Right lobe of liver (tissue), 6 donors: ENCODE results near the gene SGTA. TPM values are rescaled to one million over a fixed set of nuclear protein-coding genes. Genes with fewer than 3 reads are reported as not detected.

Source experiments
- ATAC-seq, 4 donors: fragments of 200-7000 bp; cut with Tn5 transposase; one replicate each; pipeline ENCODE4 v1.9.1; 2020; ENCODE audit warnings: mild to moderate bottlenecking in 4 of 4, moderate library complexity in 4 of 4
- DNase-seq, 3 donors: peaks; one replicate each; pipeline ENCODE4 v3.0.0-alpha.2; 2020
- H3K27ac ChIP-seq, 3 donors: fragments of 200-600 bp; one replicate each; pipeline ENCODE4 v1.8.0; 2022
- H3K27me3 ChIP-seq, 2 donors: fragments of 200-600 bp; one replicate each; pipeline ENCODE4 v1.8.0; 2022
- H3K36me3 ChIP-seq, 4 donors: fragments of 200-600 bp; sonication (generic) in 1 of 4; one replicate each; pipeline versions ENCODE4 v1.5.1 to v1.8.0; 2017 to 2022; ENCODE audit warnings: control low read depth in 1 of 4
- H3K4me1 ChIP-seq, 4 donors: fragments of 200-600 bp; sonication (generic) in 1 of 4; one replicate each; pipeline versions ENCODE4 v1.5.1 to v1.8.0; 2017 to 2022; ENCODE audit warnings: control low read depth in 1 of 4
- H3K4me3 ChIP-seq, 3 donors: fragments of 200-600 bp; one replicate each; pipeline ENCODE4 v1.8.0; 2022
- H3K9me3 ChIP-seq, 4 donors: fragments of 200-600 bp; sonication (generic) in 1 of 4; one replicate each; pipeline versions ENCODE4 v1.5.1 to v1.8.0; 2017 to 2022; ENCODE audit warnings: control low read depth in 1 of 4
- CTCF ChIP-seq, 4 donors: fragments of 200-600 bp in 3 of 4; fragments of 450-650 bp in 1 of 4; IDR thresholded peaks; one replicate each; pipeline versions ENCODE4 v1.5.1 to v1.8.0; 2016 to 2022; ENCODE audit warnings: antibody characterized with exemption in 4 of 4, mild to moderate bottlenecking in 2 of 4
- POLR2A ChIP-seq: fragments of 450-650 bp; IDR thresholded peaks from one replicate; pipeline ENCODE4 v1.6.1; 2017; ENCODE audit warnings: antibody characterized with exemption, mild to moderate bottlenecking
- WGBS: methylation state at CpG from one replicate; pipeline ENCODE4 v1.1.6; 2018; ENCODE audit warnings: low coverage, low lambda C conversion rate; ENCODE audit not compliant: insufficient coverage; ENCODE audit errors: missing lambda C conversion rate; 5-methylcytosine and 5-hydroxymethylcytosine counted together
- intact Hi-C, 2 donors: fragments of 100-400 bp; cut with DNase I; formaldehyde crosslinking; loops; one replicate each; pipeline versions ENCODE4 v1.11.2 to v1.14.1; 2022
- total RNA-seq, 6 experiments: library from RNA; depleted of rRNA in 2 of 6; stranded (reverse); fragments of >200 nt in 2 of 6; fragmentation: NEBNext Ultra II Directional in 3 of 6; extraction: Animal tissue kit (Norgen Biotek cat#: 25700) in 3 of 6; gene quantifications; one replicate each; pipeline versions ENCODE4 v1.1.0 to v1.2.4, GENCODE V29; 2016 to 2023
- donor health status: DM: no; HTN: yes; CAD: no.
- donor health status: DM: no; HTN: no; CAD: no.
- donor health status: DM: no; HTN: no; CAD: no.
- donor health status: DM: no; HTN: yes; CAD: no.
- donor health status: DM: no; HTN: yes; CAD: no.

SGTA gene
- total RNA-seq, 6 experiments from 2014 or later = 21.5 to 41.7 (median 23.7) TPM

- TF ChIP-seq CTCF (IDR thresholded peaks at IDR 0.05) (no peak), POLR2A (no peak)
- Histone ChIP-seq H3K9me3 (no peaks in the 10 kb centered on the region), H3K4me1 (peaks cover 0 to 42% (median 11%) of the 10 kb centered on the region in 4 donors), H3K27ac (no peak overlapping the region), H3K36me3 (no peaks in the 10 kb centered on the region), H3K4me3 (no peak overlapping the region), H3K27me3 (no peaks in the 10 kb centered on the region)
- intact Hi-C loops = no loop called here
- WGBS = 63% methylated on average over 3 of the region's 5 CpGs
- DNase-seq (no peak), ATAC-seq (no peak)
Observed at GRCh38 chr19:2788237-2788636, 5.2 kb upstream of the SGTA start.

GRCh38 chr19:2787115-2787514 is 4.0 kb upstream of the SGTA start:
- Histone ChIP-seq H3K9me3 (no peaks in the 10 kb centered on the region), H3K27me3 (no peaks in the 10 kb centered on the region), H3K27ac (no peak overlapping the region), H3K36me3 (no peaks in the 10 kb centered on the region), H3K4me1 (peaks cover 0 to 45% (median 11%) of the 10 kb centered on the region in 4 donors), H3K4me3 (no peak overlapping the region)
- DNase-seq = no peak
- ATAC-seq = no peak
- WGBS = 76% methylated on average over 8 of the region's 8 CpGs
- TF ChIP-seq POLR2A (no peak), CTCF (IDR thresholded peaks at IDR 0.05) (no peak)
- intact Hi-C loops = no loop called here

GRCh38 chr19:2785244-2785997 is 2.3 kb upstream of the SGTA start, which contains the start of gene THOP1:
TSS of gene THOP1 (plus strand) at chr19:2785503. CDS start at chr19:2785663, 160 bp downstream.
- TF ChIP-seq CTCF (IDR thresholded peaks at IDR 0.05) (peak in 1 of 4 donors; percentile 5), POLR2A (peak; percentile 79)
- H3K36me3 ChIP-seq = no peaks in the 10 kb centered on the region
- peak within 1 kb of the TSS in 2 of 3 donors; percentile 26 to 70 for H3K27ac ChIP-seq
- intact Hi-C loops = no loop called here
- H3K27me3 ChIP-seq = no peaks in the 10 kb centered on the region
- peak; percentile 89 to 94 (median 90) for ATAC-seq
- H3K4me3 ChIP-seq = peak within 1 kb of the TSS; percentile 80 to 96 (median 94)
- H3K9me3 ChIP-seq = no peaks in the 10 kb centered on the region
- 0% methylated on average over 10 of the region's 78 CpGs for WGBS
- DNase-seq = peak; percentile 99 to 100 (median 99)
- peaks cover 0 to 38% (median 7%) of the 10 kb centered on the region in 4 donors for H3K4me1 ChIP-seq

GRCh38 chr19:2783781-2784145 is 690 bp upstream of the SGTA start:
- 66% methylated on average over 7 of the region's 7 CpGs for WGBS
- no peaks in the 10 kb centered on the region for H3K9me3 ChIP-seq
- H3K27ac ChIP-seq = peak overlapping the region in 1 of 3 donors; percentile 37
- TF ChIP-seq POLR2A (no peak), CTCF (IDR thresholded peaks at IDR 0.05) (no peak)
- intact Hi-C loops = no loop called here
- H3K36me3 ChIP-seq = no peaks in the 10 kb centered on the region
- peak overlapping the region in 1 of 3 donors; percentile 0 for H3K4me3 ChIP-seq
- DNase-seq (no peak), ATAC-seq (no peak)
- peaks cover 0 to 30% (median 3%) of the 10 kb centered on the region in 4 donors for H3K4me1 ChIP-seq
- no peaks in the 10 kb centered on the region for H3K27me3 ChIP-seq
